IPS-15b (cell line): ENCODE measurements around the gene TTC23L.
"Not testable (repeated sequence)": the region's sequence is repeated elsewhere in the genome, so short reads cannot be mapped to it uniquely, and the experiment has no call there.

Experiments used
- H3K27me3 ChIP-seq: one replicate; pipeline ENCODE4 v1.6.1; 2013; ENCODE audit warnings: low read length; ENCODE audit not compliant: control insufficient read depth, insufficient read depth
- H3K36me3 ChIP-seq: one replicate; pipeline ENCODE4 v1.6.1; 2013; ENCODE audit warnings: low read length; ENCODE audit not compliant: control insufficient read depth, insufficient read depth
- H3K4me1 ChIP-seq: one replicate; pipeline ENCODE4 v1.6.1; 2013; ENCODE audit warnings: mild to moderate bottlenecking, low read length; ENCODE audit not compliant: control insufficient read depth, insufficient read depth
- H3K4me3 ChIP-seq: one replicate; pipeline ENCODE4 v1.5.1; 2013; ENCODE audit warnings: low read depth, low read length
- H3K9ac ChIP-seq: one replicate; pipeline ENCODE4 v1.6.1; 2013; ENCODE audit warnings: low read depth, mild to moderate bottlenecking, low read length
- H3K9me3 ChIP-seq: one replicate; pipeline ENCODE4 v1.6.1; 2013; ENCODE audit warnings: mild to moderate bottlenecking, low read length; ENCODE audit not compliant: control insufficient read depth, insufficient read depth

Gene TTC23L

DNA sequence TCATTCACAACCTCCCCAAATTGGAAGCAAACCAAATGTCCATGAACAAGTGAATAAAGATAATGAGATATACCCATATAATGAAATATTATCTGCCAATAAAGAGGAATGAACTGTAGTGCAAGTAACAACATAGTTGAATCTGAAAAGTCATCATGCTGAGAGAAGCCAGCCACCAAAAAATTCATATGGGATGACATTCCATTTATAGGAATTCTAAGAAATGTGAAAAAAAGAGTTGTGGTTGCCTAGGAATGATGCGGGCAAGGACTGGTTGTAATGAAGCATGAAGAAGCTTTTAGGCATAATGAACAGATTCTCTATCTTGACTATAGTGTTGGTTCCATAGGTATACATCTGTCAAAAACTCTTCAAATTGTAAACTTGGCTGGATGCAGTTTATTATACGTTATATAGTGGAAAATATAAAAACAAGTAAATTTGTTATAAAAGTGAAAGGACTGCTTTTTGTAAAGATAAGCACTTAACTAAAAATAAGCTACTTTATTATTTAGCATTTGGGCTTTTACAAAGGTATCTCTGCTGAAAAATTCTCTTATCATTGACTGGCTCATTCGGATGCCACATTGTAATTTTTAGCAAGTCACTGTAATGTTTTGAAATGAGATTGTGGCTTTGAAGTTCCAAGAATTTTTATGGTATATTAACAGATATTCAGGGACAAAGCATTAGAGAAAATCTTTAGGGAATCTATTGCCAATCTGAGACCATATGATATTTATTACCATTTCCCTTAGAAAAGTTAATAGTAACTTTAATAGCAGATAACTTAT lies 21.2 kb upstream of the TTC23L start:
- H3K9me3 ChIP-seq = no peaks in the 10 kb centered on the region
- no peak overlapping the region for H3K9ac ChIP-seq
- no peaks in the 10 kb centered on the region for H3K27me3 ChIP-seq
- no peak overlapping the region for H3K4me3 ChIP-seq
- H3K36me3 ChIP-seq = peaks cover 8% of the 10 kb centered on the region
- no peaks in the 10 kb centered on the region for H3K4me1 ChIP-seq

DNA sequence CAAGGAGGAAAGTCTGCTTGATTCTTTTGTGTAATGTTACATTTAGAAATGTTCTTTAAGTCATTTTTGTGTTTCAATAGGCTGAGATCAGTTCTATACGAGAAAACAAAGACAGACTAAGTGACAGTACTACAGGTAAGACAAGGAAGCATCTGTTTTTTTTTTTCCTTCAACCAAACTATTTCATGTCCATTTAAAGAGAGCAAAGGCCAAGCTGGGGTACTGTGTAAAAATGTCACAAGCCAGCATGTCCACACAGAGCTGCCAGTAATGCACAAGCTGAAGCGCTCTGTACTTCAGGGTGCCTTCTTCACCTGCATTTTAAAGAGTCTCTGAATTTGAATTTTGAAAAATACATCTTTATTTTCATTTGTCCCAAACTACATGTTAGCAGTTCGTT lies 20.2 kb upstream of the TTC23L start:
- Histone ChIP-seq H3K9me3 (no peaks in the 10 kb centered on the region), H3K9ac (no peak overlapping the region), H3K36me3 (peaks cover 16% of the 10 kb centered on the region), H3K27me3 (no peaks in the 10 kb centered on the region), H3K4me1 (no peaks in the 10 kb centered on the region), H3K4me3 (no peak overlapping the region)

GRCh38 chr5:34820593-34820992 lies 18.4 kb upstream of the TTC23L start:
- H3K9ac ChIP-seq = no peak overlapping the region
- no peaks in the 10 kb centered on the region for H3K9me3 ChIP-seq
- H3K4me1 ChIP-seq = no peaks in the 10 kb centered on the region
- no peak overlapping the region for H3K4me3 ChIP-seq
- no peaks in the 10 kb centered on the region for H3K27me3 ChIP-seq
- peaks cover 17% of the 10 kb centered on the region for H3K36me3 ChIP-seq

- peaks cover 33% of the 10 kb centered on the region for H3K36me3 ChIP-seq
- H3K4me1 ChIP-seq = no peaks in the 10 kb centered on the region
- no peak overlapping the region for H3K9ac ChIP-seq
- H3K9me3 ChIP-seq = no peaks in the 10 kb centered on the region
- no peak overlapping the region for H3K4me3 ChIP-seq
- H3K27me3 ChIP-seq = no peaks in the 10 kb centered on the region
Measured at GRCh38 chr5:34822956-34823715, 15.8 kb upstream of the TTC23L start.

DNA sequence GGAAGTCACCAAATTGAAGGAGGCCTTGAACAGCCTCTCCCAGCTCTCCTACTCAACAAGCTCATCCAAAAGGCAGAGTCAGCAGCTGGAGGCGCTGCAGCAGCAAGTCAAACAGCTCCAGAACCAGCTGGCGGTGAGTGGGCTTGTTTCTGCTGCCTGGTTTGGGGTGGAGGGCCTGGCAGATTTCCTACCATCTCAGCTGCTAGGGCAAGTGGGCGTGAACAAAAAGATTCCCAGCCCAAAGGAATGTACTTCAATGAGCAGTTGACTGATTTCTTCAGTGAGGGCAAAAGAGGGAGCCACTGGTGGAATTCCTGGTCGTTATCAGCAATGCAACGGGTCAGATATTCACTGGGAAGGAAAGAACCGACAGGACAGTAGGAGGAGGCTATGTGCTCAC lies 12.6 kb upstream of the TTC23L start:
- Histone ChIP-seq H3K4me1 (no peaks in the 10 kb centered on the region), H3K9ac (no peak overlapping the region), H3K27me3 (no peaks in the 10 kb centered on the region), H3K36me3 (peaks cover 37% of the 10 kb centered on the region), H3K4me3 (no peak overlapping the region), H3K9me3 (no peaks in the 10 kb centered on the region)

GRCh38 chr5:34827588-34828506 lies 11.1 kb upstream of the TTC23L start:
- Histone ChIP-seq H3K9ac (no peak overlapping the region), H3K27me3 (no peaks in the 10 kb centered on the region), H3K4me3 (no peak overlapping the region), H3K36me3 (peaks cover 47% of the 10 kb centered on the region), H3K9me3 (no peaks in the 10 kb centered on the region), H3K4me1 (no peaks in the 10 kb centered on the region)

DNA sequence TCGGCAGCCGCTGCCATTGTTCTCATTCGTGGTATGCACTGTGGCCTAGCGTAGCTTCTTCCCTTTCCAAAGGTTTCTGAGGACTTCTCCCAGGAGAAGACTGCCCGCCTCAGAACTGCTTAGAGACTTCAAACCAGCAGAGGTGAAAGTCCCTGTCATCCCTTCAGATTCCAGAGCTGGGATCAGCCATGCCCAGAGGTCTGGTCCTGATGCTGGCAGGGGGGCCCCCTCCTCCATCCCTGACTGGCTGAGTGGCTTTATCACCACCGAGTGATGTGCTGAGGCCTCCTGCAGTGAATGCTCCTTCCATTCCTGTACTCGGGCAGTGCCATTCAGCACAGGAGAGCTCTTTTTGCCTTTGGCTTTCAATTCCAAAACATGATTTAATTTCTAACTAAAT lies 8.1 kb upstream of the TTC23L start:
- not testable (repeated sequence) for H3K4me3 ChIP-seq, H3K9me3 ChIP-seq, H3K9ac ChIP-seq, H3K27me3 ChIP-seq, H3K4me1 ChIP-seq
- H3K36me3 ChIP-seq = peaks cover 36% of the 10 kb centered on the region

DNA sequence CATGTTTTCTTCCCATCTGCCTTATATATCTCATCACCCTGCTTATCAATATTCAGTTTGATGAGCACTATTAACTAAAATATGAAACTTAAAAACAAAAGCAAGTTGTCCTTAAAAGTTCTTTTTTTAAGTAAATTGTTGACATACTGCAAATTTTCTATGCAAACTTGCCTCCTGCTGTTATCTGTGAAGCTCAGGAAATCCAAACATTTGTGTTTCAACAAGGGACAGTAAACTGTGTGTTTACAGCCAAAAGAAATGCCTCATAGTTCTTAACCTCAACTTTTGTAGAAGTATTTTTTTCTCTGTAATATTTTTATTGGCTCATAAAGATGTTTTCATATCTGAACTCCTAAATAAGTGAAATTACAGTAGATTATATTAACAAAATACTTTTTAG lies 7.7 kb upstream of the TTC23L start:
- Histone ChIP-seq H3K4me3 (no peak overlapping the region), H3K4me1 (peaks cover 3% of the 10 kb centered on the region), H3K9me3 (no peaks in the 10 kb centered on the region), H3K36me3 (peaks cover 36% of the 10 kb centered on the region), H3K27me3 (no peaks in the 10 kb centered on the region), H3K9ac (no peak overlapping the region)

GRCh38 chr5:34832568-34832967 lies 6.4 kb upstream of the TTC23L start:
- no peak overlapping the region for H3K4me3 ChIP-seq
- no peak overlapping the region for H3K9ac ChIP-seq
- H3K27me3 ChIP-seq = no peaks in the 10 kb centered on the region
- peaks cover 3% of the 10 kb centered on the region for H3K4me1 ChIP-seq
- no peaks in the 10 kb centered on the region for H3K9me3 ChIP-seq
- peaks cover 23% of the 10 kb centered on the region for H3K36me3 ChIP-seq

DNA sequence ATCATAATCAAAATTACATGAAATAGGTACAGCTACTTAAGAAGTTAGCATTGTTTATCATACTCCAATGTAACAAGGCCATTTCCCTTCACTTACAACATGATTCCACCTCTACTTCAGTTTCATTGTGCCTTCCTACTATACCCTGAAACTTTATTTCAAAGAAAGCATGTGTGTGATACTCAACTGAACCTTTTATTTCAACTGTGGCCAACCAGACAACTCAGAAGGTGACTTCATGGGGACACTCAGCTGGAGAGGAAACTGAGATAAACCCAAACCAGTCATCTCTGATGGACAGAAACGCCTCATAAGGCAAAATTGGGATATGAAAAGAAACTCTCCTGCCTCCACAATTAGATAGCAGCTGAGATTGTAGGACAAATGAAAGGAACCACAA lies 5.9 kb upstream of the TTC23L start:
- H3K9ac ChIP-seq = no peak overlapping the region
- H3K27me3 ChIP-seq = no peaks in the 10 kb centered on the region
- peaks cover 3% of the 10 kb centered on the region for H3K4me1 ChIP-seq
- no peak overlapping the region for H3K4me3 ChIP-seq
- H3K9me3 ChIP-seq = no peaks in the 10 kb centered on the region
- peaks cover 19% of the 10 kb centered on the region for H3K36me3 ChIP-seq

DNA sequence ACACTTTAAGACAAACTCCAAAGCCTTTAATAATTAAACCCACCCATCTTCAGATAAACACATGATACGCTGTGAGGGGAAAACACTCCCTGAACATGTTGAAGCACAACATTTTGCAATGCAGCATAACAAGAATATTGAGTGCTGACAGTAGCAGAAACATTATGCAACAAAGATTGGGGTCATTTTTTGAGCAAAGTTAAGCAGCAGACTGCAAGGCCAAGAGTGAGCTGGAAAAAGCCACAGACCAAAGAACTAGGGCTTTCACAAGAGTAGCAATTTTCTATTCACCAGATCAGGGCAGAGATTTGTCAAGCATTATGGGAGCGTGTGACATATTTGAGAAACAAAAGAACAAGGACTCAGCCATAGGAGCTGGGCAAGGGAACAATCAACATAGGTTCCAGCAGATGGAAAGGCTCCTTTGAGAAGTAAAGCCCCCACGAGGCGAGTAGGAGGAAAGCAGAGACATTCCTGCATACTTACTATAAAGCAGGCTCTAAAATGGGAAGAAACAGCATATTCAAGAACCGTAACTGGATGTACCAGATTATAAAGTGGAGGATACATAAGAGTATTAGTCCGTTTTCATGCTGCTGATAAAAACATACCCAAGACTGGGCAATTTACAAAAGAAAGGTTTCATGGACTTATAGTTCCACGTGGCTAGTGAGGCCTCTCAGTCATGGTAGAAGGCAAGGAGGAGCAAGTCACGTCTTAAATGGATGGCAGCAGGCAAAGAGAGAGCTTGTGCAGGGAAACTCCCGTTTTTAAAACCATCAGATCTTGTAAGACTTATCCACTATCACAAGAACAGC lies 4.8 kb upstream of the TTC23L start:
- H3K4me3 ChIP-seq = no peak overlapping the region
- H3K9me3 ChIP-seq = no peaks in the 10 kb centered on the region
- H3K36me3 ChIP-seq = peaks cover 19% of the 10 kb centered on the region
- H3K4me1 ChIP-seq = peaks cover 3% of the 10 kb centered on the region
- H3K27me3 ChIP-seq = no peaks in the 10 kb centered on the region
- H3K9ac ChIP-seq = no peak overlapping the region
